Measurements from ENCODE around the gene IFNL3. TPM values are rescaled to one million over a fixed set of nuclear protein-coding genes. Genes with fewer than 3 reads are reported as not detected.

Gene IFNL3
- total and polyA plus RNA-seq, 9 of the 15 experiments (the other 6 are each of a cell fraction or from before 2014, with no cell fraction given) = not detected

GRCh38 chr19:39254531-39255345 is 9.9 kb upstream of the IFNL3 start (continued):
- peak; percentile 61 for TF ChIP-seq SMAD4 (CRISPR knock-in tag; conservative IDR thresholded peaks at IDR 0.05)
- no peak for TF ChIP-seq ARID3B (CRISPR knock-in tag; IDR thresholded peaks at IDR 0.05; ENCODE audit: borderline replicate concordance)
- TF ChIP-seq ZBTB7A (IDR thresholded peaks at IDR 0.05; ENCODE audit: borderline replicate concordance, control insufficient read depth, low read depth, low read length) = peak; percentile 19; the same call in 1 of the 2 replicates
- TF ChIP-seq MYC (IDR thresholded peaks at IDR 0.05; ENCODE audit: low read depth, low read length) = 0 out of 2 replicates have a peak, but pooled peaks have one; percentile 22
- no peak for TF ChIP-seq MYC (CRISPR knock-in tag; IDR thresholded peaks at IDR 0.05; ENCODE audit: borderline replicate concordance, low read depth)
- peak; percentile 60 for TF ChIP-seq L3MBTL2 (IDR thresholded peaks at IDR 0.05)
- 0 out of 4 replicates have a peak, but pooled peaks of 1 of the 2 experiments have one; percentile 32 for TF ChIP-seq FOXK2 (conservative IDR thresholded peaks at IDR 0.05 in 1 of 2, IDR thresholded peaks at IDR 0.05 in 1 of 2; ENCODE audit: low read depth in 2 of 2)
- peak; percentile 53; the same call in 1 of the 2 replicates for TF ChIP-seq JUND (IDR thresholded peaks at IDR 0.05; ENCODE audit: borderline replicate concordance, low read depth, low read length)
- TF ChIP-seq JUND (tag; IDR thresholded peaks at IDR 0.05; ENCODE audit: borderline replicate concordance, low read depth, low read length) = peak; percentile 48; the same call in 2 of the 3 replicates
- no peak for TF ChIP-seq CBX5 (IDR thresholded peaks at IDR 0.05; ENCODE audit: borderline replicate concordance, low read depth)
- peak; percentile 81 for TF ChIP-seq ZBTB33 (CRISPR knock-in tag; IDR thresholded peaks at IDR 0.05)
- no peak for TF ChIP-seq MBD2 (IDR thresholded peaks at IDR 0.05; ENCODE audit: borderline replicate concordance, low read depth)
- TF ChIP-seq CTBP1 (IDR thresholded peaks at IDR 0.05; ENCODE audit: borderline replicate concordance) = peak; percentile 85
- no peak for TF ChIP-seq SIX5 (IDR thresholded peaks at IDR 0.05; ENCODE audit: borderline replicate concordance in 1 of 2, insufficient read depth in 1 of 2, low read depth in 1 of 2, low read length in 2 of 2)
